Neural cell (in vitro differentiated cells): ENCODE measurements around the gene SLC12A9. TPM values are rescaled to one million over a fixed set of nuclear protein-coding genes. Genes with fewer than 3 reads are reported as not detected.

Source experiments
- H2AFZ ChIP-seq: fragments of 200-600, 300-800 bp; sonication (generic), shearing (Covaris generic); 2 replicates; pipeline ENCODE4 v1.6.0; 2014; ENCODE audit warnings: low read depth, mild to moderate bottlenecking, antibody characterized with exemption, low read length, moderate library complexity
- H3F3A ChIP-seq: fragments of 200-600 bp; shearing (Covaris generic); 2 replicates; pipeline ENCODE4 v1.6.1; 2016; ENCODE audit warnings: mild to moderate bottlenecking, moderate library complexity, mixed read lengths, antibody characterized with exemption, low read length; ENCODE audit not compliant: insufficient read depth, poor library complexity, severe bottlenecking
- H3K27ac ChIP-seq: fragments of 200-600, 300-800 bp; sonication (generic), shearing (Covaris generic); 2 replicates; pipeline ENCODE4 v1.5.1; 2014; ENCODE audit warnings: mild to moderate bottlenecking, low read length, moderate library complexity
- H3K27me3 ChIP-seq: fragments of 300-800, 200-600 bp; sonication (generic), shearing (Covaris generic); 2 replicates; pipeline ENCODE4 v1.6.0; 2014; ENCODE audit warnings: mild to moderate bottlenecking, low read depth, low read length, moderate library complexity; ENCODE audit not compliant: insufficient read depth
- H3K36me3 ChIP-seq: fragments of 300-800, 200-600 bp; sonication (generic), shearing (Covaris generic); 2 replicates; pipeline ENCODE4 v1.5.1; 2014; ENCODE audit warnings: mild to moderate bottlenecking, antibody characterized with exemption, low read length, moderate library complexity; ENCODE audit not compliant: insufficient read depth
- H3K4me2 ChIP-seq: fragments of 300-800, 200-600 bp; sonication (generic), shearing (Covaris generic); 2 replicates; pipeline ENCODE4 v1.6.0; 2014; ENCODE audit warnings: mild to moderate bottlenecking, low read length
- H3K4me3 ChIP-seq: fragments of 300-800, 200-600 bp; sonication (generic), shearing (Covaris generic); 2 replicates; pipeline ENCODE4 v1.5.1; 2014; ENCODE audit warnings: mild to moderate bottlenecking, low read length, moderate library complexity
- H3K79me2 ChIP-seq: fragments of 200-600 bp; shearing (Covaris generic); replicated peaks from 2 replicates; pipeline ENCODE4 v1.6.0; 2014; ENCODE audit warnings: mild to moderate bottlenecking, low read length, moderate library complexity; ENCODE audit not compliant: insufficient read depth
- H3K9ac ChIP-seq: fragments of 300-800, 200-600 bp; sonication (generic), shearing (Covaris generic); 2 replicates; pipeline ENCODE4 v1.6.1; 2016; ENCODE audit warnings: mild to moderate bottlenecking, low read length, mixed read lengths
- H3K9me2 ChIP-seq: fragments of 200-600 bp; shearing (Covaris generic); 2 replicates; pipeline ENCODE4 v1.6.1; 2016; ENCODE audit warnings: mild to moderate bottlenecking, low read length, mixed read lengths; ENCODE audit not compliant: insufficient read depth
- H3K9me3 ChIP-seq: fragments of 200-600, 300-800 bp; sonication (generic), shearing (Covaris generic); 2 replicates; pipeline ENCODE4 v1.6.1; 2016; ENCODE audit warnings: mild to moderate bottlenecking, mixed run types, low read length, moderate library complexity, mixed read lengths
- H4K20me1 ChIP-seq: fragments of 200-600 bp; shearing (Covaris generic); 2 replicates; pipeline ENCODE4 v1.6.1; 2016; ENCODE audit warnings: mild to moderate bottlenecking, mixed run types; ENCODE audit not compliant: insufficient read depth
- EP300 ChIP-seq: fragments of 450-650 bp; conservative IDR thresholded peaks from 2 replicates; pipeline ENCODE4 v1.6.1; 2014; ENCODE audit warnings: antibody characterized with exemption, mild to moderate bottlenecking, moderate library complexity; ENCODE audit not compliant: poor library complexity, severe bottlenecking
- EZH2 ChIP-seq: fragments of 200-600, 300-800 bp; shearing (Covaris generic), sonication (generic); IDR thresholded peaks from 2 replicates; pipeline ENCODE4 v1.6.1; 2014; ENCODE audit warnings: antibody characterized with exemption, low read length, borderline replicate concordance, mild to moderate bottlenecking; ENCODE audit not compliant: insufficient read depth, poor library complexity, severe bottlenecking
- MXI1 ChIP-seq: fragments of 450-650 bp; conservative IDR thresholded peaks from 2 replicates; pipeline ENCODE4 v1.6.1; 2014; ENCODE audit warnings: antibody characterized with exemption, mild to moderate bottlenecking; ENCODE audit not compliant: poor library complexity, severe bottlenecking
- POLR2AphosphoS5 ChIP-seq: IDR thresholded peaks from 2 replicates; pipeline ENCODE4 v1.6.1; 2012
- RAD21 ChIP-seq: fragments of 450-650 bp; conservative IDR thresholded peaks from 2 replicates; pipeline ENCODE4 v1.6.1; 2014; ENCODE audit warnings: antibody characterized with exemption, mild to moderate bottlenecking, moderate library complexity
- SMC3 ChIP-seq: fragments of 450-650 bp; conservative IDR thresholded peaks from 2 replicates; pipeline ENCODE4 v1.6.1; 2014; ENCODE audit warnings: antibody characterized with exemption, mild to moderate bottlenecking, moderate library complexity; ENCODE audit not compliant: poor library complexity
- TAF1 ChIP-seq: IDR thresholded peaks from 2 replicates; pipeline ENCODE4 v1.6.1; 2012; ENCODE audit warnings: low read depth
- polyA plus RNA-seq: library from polyadenylated mRNA; depleted of rRNA; stranded (reverse); fragments of >200 nt; gene quantifications from 2 replicates; pipeline ENCODE4 v1.2.3, GENCODE V29; 2014
- TF ChIP-seq, protein P1 (sequence below): IDR thresholded peaks from 2 replicates; pipeline ENCODE4 v1.6.1; 2012; ENCODE audit warnings: borderline replicate concordance
- TF ChIP-seq, protein P2 (sequence below): fragments of 450-650 bp; IDR thresholded peaks from 2 replicates; pipeline ENCODE4 v1.5.1; 2014; ENCODE audit warnings: antibody characterized with exemption, mild to moderate bottlenecking, moderate library complexity; ENCODE audit not compliant: poor library complexity, severe bottlenecking

SLC12A9 gene
- polyA plus RNA-seq, 1 donor from 2014 or later: 21.2 TPM

DNA sequence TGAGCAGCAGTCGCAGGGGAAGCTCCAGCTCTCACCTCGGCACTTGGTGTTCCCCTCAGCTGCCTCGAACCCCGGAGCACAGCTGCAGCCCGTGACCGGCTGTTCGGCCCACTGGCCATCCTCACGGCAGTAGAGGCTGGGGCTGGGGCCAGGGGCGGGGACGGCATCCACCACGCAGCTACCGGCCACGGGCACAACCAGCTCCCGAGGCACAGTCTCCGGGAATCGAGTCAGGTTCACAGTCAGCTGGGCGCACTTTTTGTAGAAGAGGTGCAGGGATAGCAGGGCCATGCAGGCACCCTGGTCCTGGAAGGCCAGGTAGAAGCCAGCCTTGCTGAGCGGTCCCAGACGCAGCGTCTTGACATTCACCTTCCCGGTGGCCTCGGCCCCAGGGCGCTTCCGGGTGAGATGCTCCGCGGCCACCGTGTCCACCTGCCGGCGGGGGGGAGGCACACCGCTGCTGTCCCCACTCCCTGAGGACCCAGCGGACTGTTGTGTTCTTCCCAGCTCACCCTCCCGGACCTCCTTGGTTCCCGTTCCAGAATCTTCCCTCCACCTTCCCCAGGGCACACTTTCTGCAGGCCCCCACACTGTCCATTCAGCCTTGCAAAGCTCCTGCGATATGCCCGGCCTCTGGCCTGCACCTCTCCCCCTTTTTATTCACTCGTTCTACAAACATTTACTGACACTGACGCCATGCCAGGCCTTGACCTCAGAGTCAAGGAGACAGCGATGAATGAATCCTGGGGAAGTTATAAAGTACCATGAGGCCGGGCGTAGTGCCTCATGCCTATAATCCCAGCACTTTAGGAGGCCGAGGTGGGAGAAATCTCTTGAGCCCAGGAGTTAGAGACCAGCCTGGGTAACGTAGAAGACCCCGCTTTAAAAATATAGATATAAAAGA lies 30.0 kb upstream of the SLC12A9 start:
- H3K27ac ChIP-seq: no peak overlapping the region

GRCh38 chr7:100823140-100823525 lies 29.4 kb upstream of the SLC12A9 start:
- H3K79me2 ChIP-seq: no peaks in the 10 kb centered on the region

More for the DNA sequence above, 30.0 kb upstream of the SLC12A9 start:
- Histone ChIP-seq H3F3A (no peaks in the 10 kb centered on the region), H3K9me3 (no peaks in the 10 kb centered on the region), H3K27me3 (peaks cover 14% of the 10 kb centered on the region), H3K79me2 (no peaks in the 10 kb centered on the region), H3K36me3 (no peaks in the 10 kb centered on the region), H4K20me1 (no peaks in the 10 kb centered on the region), H3K9ac (no peak overlapping the region), H3K9me2 (no peaks in the 10 kb centered on the region), H3K4me2 (no peak overlapping the region), H2AFZ (no peak overlapping the region), H3K4me3 (no peak overlapping the region)
- TF ChIP-seq, protein P1, sequence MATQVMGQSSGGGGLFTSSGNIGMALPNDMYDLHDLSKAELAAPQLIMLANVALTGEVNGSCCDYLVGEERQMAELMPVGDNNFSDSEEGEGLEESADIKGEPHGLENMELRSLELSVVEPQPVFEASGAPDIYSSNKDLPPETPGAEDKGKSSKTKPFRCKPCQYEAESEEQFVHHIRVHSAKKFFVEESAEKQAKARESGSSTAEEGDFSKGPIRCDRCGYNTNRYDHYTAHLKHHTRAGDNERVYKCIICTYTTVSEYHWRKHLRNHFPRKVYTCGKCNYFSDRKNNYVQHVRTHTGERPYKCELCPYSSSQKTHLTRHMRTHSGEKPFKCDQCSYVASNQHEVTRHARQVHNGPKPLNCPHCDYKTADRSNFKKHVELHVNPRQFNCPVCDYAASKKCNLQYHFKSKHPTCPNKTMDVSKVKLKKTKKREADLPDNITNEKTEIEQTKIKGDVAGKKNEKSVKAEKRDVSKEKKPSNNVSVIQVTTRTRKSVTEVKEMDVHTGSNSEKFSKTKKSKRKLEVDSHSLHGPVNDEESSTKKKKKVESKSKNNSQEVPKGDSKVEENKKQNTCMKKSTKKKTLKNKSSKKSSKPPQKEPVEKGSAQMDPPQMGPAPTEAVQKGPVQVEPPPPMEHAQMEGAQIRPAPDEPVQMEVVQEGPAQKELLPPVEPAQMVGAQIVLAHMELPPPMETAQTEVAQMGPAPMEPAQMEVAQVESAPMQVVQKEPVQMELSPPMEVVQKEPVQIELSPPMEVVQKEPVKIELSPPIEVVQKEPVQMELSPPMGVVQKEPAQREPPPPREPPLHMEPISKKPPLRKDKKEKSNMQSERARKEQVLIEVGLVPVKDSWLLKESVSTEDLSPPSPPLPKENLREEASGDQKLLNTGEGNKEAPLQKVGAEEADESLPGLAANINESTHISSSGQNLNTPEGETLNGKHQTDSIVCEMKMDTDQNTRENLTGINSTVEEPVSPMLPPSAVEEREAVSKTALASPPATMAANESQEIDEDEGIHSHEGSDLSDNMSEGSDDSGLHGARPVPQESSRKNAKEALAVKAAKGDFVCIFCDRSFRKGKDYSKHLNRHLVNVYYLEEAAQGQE: no peak
- TF ChIP-seq TAF1 (no peak), EZH2 (no peak), MXI1 (no peak)

More at GRCh38 chr7:100823140-100823525, 29.4 kb upstream of the SLC12A9 start:
- H3F3A ChIP-seq: no peaks in the 10 kb centered on the region
- no peak overlapping the region for H3K4me2 ChIP-seq
- peaks cover 20% of the 10 kb centered on the region for H3K27me3 ChIP-seq
- no peaks in the 10 kb centered on the region for H4K20me1 ChIP-seq
- no peaks in the 10 kb centered on the region for H3K9me2 ChIP-seq
- no peak overlapping the region for H3K4me3 ChIP-seq
- no peak overlapping the region for H2AFZ ChIP-seq
- TF ChIP-seq MXI1 (no peak), TAF1 (no peak), EP300 (no peak), SMC3 (no peak), EZH2 (no peak), RAD21 (no peak), POLR2AphosphoS5 (no peak)
- TF ChIP-seq, protein P1: no peak
- TF ChIP-seq, protein P2, sequence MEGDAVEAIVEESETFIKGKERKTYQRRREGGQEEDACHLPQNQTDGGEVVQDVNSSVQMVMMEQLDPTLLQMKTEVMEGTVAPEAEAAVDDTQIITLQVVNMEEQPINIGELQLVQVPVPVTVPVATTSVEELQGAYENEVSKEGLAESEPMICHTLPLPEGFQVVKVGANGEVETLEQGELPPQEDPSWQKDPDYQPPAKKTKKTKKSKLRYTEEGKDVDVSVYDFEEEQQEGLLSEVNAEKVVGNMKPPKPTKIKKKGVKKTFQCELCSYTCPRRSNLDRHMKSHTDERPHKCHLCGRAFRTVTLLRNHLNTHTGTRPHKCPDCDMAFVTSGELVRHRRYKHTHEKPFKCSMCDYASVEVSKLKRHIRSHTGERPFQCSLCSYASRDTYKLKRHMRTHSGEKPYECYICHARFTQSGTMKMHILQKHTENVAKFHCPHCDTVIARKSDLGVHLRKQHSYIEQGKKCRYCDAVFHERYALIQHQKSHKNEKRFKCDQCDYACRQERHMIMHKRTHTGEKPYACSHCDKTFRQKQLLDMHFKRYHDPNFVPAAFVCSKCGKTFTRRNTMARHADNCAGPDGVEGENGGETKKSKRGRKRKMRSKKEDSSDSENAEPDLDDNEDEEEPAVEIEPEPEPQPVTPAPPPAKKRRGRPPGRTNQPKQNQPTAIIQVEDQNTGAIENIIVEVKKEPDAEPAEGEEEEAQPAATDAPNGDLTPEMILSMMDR: no peak
- H3K9me3 ChIP-seq: no peaks in the 10 kb centered on the region
- no peaks in the 10 kb centered on the region for H3K36me3 ChIP-seq
- H3K9ac ChIP-seq: no peak overlapping the region
- no peak overlapping the region for H3K27ac ChIP-seq
